GM21576 (cell line): Measurements from ENCODE around the gene TFB1M.
"Not testable (repeated sequence)": the region's sequence is repeated elsewhere in the genome, so short reads cannot be mapped to it uniquely, and the experiment has no call there.

ENCODE experiments used
- ATAC-seq: cut with Tn5 transposase; IDR thresholded peaks from one replicate; pipeline ENCODE4 v1.9.1; 2021; ENCODE audit warnings: mild to moderate bottlenecking, moderate library complexity; ENCODE audit not compliant: unreplicated experiment

TFB1M gene

GRCh38 chr6:155244434-155244833, 69.8 kb downstream of the TFB1M start:
- ATAC-seq: no peak

GRCh38 chr6:155241966-155242365, 72.3 kb downstream of the TFB1M start:
- ATAC-seq: no peak

GRCh38 chr6:155240905-155241600, 73.2 kb downstream of the TFB1M start:
- no peak for ATAC-seq

GRCh38 chr6:155237613-155238012, 76.7 kb downstream of the TFB1M start:
- no peak for ATAC-seq

- no peak for ATAC-seq
Measured at GRCh38 chr6:155235087-155235486, 79.2 kb downstream of the TFB1M start.

GRCh38 chr6:155234687-155235086, 79.6 kb downstream of the TFB1M start:
- ATAC-seq: no peak

- ATAC-seq: no peak
Measured at GRCh38 chr6:155234167-155234566, 80.1 kb downstream of the TFB1M start.

- ATAC-seq: no peak
Measured at GRCh38 chr6:155232848-155233247, 81.4 kb downstream of the TFB1M start.

- ATAC-seq: not testable (repeated sequence)
Measured at GRCh38 chr6:155230975-155231374, 83.3 kb downstream of the TFB1M start.

- ATAC-seq: no peak
Measured at GRCh38 chr6:155228546-155229166, 85.6 kb downstream of the TFB1M start.

GRCh38 chr6:155227046-155227445, 87.2 kb downstream of the TFB1M start:
- no peak for ATAC-seq

- ATAC-seq: no peak
Measured at GRCh38 chr6:155224618-155225017, 89.7 kb downstream of the TFB1M start.

- peak; percentile 97 for ATAC-seq
Measured at GRCh38 chr6:155223646-155224451, 90.4 kb downstream of the TFB1M start.

- no peak for ATAC-seq
Measured at GRCh38 chr6:155222506-155222905, 91.8 kb downstream of the TFB1M start.

- ATAC-seq: no peak
Measured at GRCh38 chr6:155221086-155221485, 93.2 kb downstream of the TFB1M start.

- no peak for ATAC-seq
Measured at GRCh38 chr6:155219858-155220301, 94.4 kb downstream of the TFB1M start.

GRCh38 chr6:155219299-155219698, 95.0 kb downstream of the TFB1M start:
- no peak for ATAC-seq

GRCh38 chr6:155218711-155219110, 95.6 kb downstream of the TFB1M start:
- not testable (repeated sequence) for ATAC-seq

- no peak for ATAC-seq
Measured at GRCh38 chr6:155216312-155217046, 97.8 kb downstream of the TFB1M start.

- no peak for ATAC-seq
Measured at GRCh38 chr6:155215906-155216305, 98.4 kb downstream of the TFB1M start.
